HG03457 (cell line): ENCODE measurements around the gene NPB.

Experiments
- ATAC-seq: cut with Tn5 transposase; IDR thresholded peaks from one replicate; pipeline ENCODE4 v1.9.1; 2021; ENCODE audit warnings: moderate number of reproducible peaks; ENCODE audit not compliant: unreplicated experiment

The NPB gene

GRCh38 chr17:81934850-81935708, 33.0 kb downstream of the NPB start:
- no peak for ATAC-seq

DNA sequence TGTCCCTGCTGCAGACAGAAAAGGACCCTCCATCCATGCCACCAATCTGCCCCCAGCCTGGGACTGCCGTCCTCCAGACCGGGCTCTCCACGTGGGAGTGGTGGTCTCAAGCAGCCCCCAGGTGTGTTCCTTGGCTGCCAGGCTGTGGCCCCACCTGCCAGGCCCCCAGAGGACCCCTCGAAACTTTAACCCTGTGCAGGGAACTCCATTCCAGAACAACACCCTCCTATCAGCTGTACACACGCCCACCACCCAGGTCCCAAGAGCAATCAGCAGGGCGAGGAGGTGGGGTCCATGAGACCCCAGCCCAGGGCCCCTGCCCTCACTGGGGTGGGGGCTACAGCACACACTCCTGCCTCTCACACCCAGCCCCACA, 33.7 kb downstream of the NPB start:
- no peak for ATAC-seq

DNA sequence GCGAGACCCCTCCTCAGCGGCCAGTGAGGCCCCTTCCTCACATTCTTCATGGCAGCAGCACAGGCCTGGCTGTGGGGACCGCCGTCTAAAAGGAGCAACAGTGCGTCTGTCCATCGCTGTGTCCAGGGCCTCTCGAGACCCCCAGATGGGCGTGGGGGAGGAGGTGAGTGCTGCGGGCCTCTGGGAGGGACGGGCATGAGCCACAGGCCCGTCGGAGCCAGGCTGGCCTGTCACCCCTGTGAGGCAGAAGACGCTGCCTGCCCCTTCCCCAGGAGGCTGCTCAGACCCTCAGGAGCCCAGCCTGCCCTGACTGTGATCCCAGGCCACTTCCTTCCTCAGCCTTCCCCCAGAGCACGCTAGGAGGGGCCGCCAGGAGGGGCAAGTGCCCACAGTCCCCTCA, 37.2 kb downstream of the NPB start:
- no peak for ATAC-seq

GRCh38 chr17:81939881-81940385, 37.9 kb downstream of the NPB start:
- no peak for ATAC-seq

DNA sequence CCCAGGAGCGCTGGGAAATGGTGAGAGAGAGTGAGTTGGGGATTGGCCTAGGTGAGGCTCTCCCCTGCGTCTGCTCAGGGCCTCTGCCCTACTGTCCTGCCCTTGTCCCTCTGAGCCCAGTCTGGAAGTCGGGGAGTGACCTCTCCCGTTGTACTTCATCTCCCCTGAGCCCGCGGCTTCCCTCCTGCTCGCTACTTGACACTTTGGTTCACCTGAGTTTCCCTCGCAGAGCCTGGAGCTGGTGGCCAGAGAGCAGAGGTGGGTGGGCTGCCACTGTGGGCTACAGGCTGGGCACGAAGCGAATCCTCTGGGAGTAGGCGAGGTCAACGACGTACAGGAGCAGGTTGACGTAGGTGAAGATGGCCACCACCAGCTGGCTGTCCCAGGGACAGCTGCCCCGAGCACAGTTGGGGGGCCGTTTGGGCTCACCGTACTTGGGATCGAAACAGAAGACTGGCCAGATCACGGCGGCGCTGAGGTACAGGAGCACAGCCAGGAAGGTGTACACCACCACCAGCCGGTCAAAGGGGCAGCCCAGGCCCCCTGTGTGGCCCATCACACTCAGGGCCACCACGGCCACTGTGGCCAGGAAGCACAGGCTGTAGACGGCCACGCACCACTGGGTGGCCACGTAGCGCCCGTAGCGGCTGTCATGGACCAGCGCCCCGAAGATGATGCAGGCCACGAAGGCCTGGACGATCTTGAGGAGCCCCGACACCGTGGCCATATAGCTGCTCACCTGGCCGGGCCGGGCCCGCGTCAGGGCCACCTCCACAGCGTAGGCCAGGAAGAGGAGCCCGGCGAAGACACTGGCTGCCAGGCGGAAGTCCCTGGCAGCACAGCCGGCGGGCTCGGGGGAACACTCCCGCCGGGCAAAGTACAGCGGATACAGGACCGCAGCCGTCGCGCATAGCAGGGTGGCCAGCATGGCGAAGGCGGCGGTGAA, 38.8 kb downstream of the NPB start:
- ATAC-seq: no peak

DNA sequence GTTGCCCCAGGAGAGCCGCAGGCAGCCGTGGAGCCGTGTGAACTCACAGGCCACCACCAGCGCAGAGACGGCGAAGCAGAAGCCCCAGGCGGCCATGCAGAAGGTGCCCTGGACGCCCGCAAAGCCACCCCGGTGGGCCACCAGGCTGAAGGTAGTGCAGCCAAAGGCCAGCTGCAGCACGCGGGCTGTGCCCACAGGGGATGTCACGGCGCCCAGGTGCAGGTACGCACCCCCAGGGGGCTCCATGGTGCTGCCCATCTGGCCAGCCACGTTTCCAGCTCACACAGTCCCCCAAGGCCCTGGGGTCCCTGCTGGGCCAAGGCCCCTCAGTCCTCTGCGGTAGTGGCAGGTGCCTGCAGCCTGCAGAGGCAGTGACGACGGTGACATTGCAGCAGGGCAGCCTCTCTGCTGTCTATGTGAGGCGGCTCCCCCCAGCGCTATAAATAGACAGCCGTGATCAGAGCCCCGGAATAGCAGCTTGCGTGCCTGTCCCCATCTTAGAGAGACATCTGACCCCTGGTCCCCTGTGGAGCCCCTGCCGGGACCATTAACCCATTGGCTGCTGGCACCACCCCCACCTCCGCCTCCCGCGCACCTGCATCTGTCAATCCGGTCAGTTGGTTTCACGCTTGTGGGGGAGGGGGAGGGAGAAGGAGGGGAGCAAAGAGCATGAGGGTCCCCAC, 39.6 kb downstream of the NPB start:
- no peak for ATAC-seq

DNA sequence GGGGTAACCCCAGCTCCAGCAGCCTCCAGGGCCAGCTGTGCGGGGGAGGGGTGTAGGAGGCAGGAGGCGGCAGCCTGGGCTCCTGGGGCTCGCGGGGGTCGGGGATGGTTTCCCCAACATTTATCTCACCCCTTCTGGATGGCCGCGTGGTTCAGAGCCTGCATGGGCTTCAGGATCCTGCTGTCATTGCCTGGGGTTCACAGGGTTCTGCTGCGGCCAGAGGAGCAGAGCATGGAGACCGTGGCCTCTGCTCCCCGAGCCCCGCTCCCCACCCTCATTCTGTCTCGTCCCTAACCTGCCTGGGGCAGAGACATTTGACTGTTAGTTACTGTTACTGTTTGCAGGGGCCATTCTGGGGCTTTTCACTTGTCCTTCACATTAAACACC, 40.1 kb downstream of the NPB start:
- no peak for ATAC-seq

- no peak for ATAC-seq
Observed at GRCh38 chr17:81944858-81945257, 42.8 kb downstream of the NPB start.

DNA sequence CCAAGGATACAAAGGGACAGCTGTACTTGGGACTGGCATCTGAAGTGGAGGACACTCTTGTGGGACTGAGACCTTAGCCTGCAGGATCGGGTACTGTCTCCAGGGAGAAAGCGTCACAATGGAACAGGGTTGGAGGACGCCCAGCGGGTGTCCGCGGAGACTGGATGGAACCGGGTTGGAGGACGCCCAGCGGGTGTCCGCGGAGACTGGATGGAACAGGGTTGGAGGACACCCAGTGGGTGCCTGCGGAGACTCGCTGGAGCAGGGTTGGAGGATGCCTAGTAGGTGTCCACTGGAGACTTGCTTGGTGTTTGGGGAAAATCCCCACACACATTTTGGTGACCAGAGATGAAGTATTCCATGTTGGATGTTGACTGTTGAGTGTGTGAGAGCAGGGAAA, 45.2 kb downstream of the NPB start, which contains the start of gene MYADML2:
Gene MYADML2, minus strand, starts transcription at position 45 of the 400 bp plus-strand sequence. CDS start 5,492 bp downstream, outside the sequence.
- no peak for ATAC-seq

DNA sequence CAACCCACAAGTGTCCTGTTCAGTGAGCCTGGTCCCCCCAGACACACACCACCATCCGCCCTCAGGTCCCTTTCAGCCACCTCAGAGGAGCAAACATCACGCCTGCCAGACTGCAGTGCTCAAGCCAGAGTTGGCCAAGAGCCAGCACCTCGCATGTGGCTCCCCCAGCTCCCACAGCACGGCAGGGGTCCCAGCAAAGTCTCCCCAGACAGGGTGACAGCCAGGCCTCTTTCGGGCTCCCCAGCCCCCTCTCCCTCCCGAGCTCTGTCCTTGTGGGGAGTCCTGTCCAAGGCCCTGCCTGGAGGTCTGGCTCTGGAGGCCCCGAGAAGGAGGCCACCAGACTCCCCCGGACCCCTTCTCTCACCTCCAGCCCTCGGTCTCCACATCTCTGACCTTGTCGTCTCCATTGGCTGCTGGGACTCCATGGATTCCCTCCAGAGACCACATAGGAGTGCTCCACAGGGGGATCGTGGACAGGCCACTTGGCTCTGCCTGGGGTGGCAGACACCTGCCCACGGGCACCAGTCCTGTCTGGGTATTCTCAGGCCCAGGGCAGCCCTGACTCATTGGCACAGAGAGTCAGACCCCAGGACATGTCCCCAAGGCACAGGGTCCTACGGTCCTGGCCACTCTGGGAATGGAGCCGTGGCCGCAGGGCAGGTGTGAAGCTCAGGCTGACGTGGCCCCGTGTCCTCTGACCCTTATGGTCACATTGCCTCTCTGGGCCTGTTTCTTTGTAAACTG, 46.8 kb downstream of the NPB start:
- no peak for ATAC-seq

GRCh38 chr17:81950501-81950900, 48.5 kb downstream of the NPB start:
- no peak for ATAC-seq

DNA sequence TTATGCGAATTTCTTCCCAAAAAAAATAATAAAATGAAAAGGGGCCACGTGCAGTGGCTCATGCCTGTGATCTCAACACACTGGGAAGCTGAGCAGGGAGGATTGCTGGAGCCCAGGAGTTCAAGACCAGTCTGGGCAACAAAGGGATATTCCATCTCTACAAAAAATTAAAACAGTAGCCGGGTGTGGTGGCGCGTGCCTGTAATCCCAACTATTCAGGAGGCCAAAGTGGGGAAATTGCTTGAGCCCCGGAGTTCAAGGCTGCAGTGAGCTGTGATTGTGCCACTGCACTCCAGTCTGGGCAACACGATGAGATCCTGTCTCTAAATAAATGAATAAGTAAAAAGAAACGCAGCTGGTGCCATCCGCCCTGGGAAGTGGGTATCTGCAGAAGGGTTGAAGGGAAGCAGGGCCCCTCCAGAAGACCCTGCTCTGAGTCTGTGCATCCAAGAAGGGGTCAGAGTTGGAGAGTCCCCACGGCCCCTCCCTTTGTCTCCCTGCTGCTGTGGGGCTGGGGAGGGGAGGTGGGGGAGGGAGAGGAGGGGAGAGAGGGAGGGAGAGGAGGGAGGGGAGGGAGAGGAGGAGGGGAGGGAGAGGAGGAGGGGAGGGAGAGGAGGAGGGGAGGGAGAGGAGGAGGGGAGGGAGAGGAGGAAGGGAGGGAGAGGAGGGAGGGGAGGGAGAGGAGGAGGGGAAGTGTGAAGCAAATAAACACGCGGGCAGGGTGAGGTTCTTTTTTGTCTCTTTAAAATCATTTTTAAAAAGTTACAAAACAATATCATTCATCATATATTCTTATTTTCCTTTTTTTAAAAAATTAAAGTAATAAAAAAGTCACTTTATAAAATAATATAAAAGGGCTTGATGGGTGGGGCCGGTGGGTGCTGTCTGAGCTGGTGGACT, 50.0 kb downstream of the NPB start:
- ATAC-seq: no peak
